Endothelial cell (in vitro differentiated cells): ENCODE measurements around the gene ZNF408. TPM values are rescaled to one million over a fixed set of nuclear protein-coding genes. Genes with fewer than 3 reads are reported as not detected.

Experiments used
- DNase-seq: peaks from one replicate; pipeline ENCODE4 v3.0.0; 2021; ENCODE audit warnings: low spot score
- H3K27ac Mint-ChIP-seq: one replicate; pipeline ENCODE4 v1.8.0; 2021; ENCODE audit warnings: mixed read lengths, inconsistent platforms; ENCODE audit not compliant: unreplicated experiment
- H3K27me3 Mint-ChIP-seq: one replicate; pipeline ENCODE4 v1.8.0; 2021; ENCODE audit warnings: mild to moderate bottlenecking, moderate library complexity, mixed read lengths, inconsistent platforms; ENCODE audit not compliant: unreplicated experiment
- H3K36me3 Mint-ChIP-seq: one replicate; pipeline ENCODE4 v1.8.0; 2021; ENCODE audit warnings: mild to moderate bottlenecking, low read depth, mixed read lengths, inconsistent platforms; ENCODE audit not compliant: unreplicated experiment
- H3K4me1 Mint-ChIP-seq: one replicate; pipeline ENCODE4 v1.8.0; 2021; ENCODE audit warnings: mild to moderate bottlenecking, mixed read lengths, inconsistent platforms; ENCODE audit not compliant: unreplicated experiment
- H3K4me3 Mint-ChIP-seq: one replicate; pipeline ENCODE4 v1.8.0; 2021; ENCODE audit warnings: mild to moderate bottlenecking, mixed read lengths, inconsistent platforms; ENCODE audit not compliant: unreplicated experiment
- H3K9me3 Mint-ChIP-seq: one replicate; pipeline ENCODE4 v1.8.0; 2021; ENCODE audit warnings: mixed read lengths, inconsistent platforms; ENCODE audit not compliant: unreplicated experiment
- CTCF ChIP-seq: fragments of 200-600 bp; sonication (generic); IDR thresholded peaks from one replicate; pipeline ENCODE4 v1.5.0; 2021; ENCODE audit warnings: antibody characterized with exemption; ENCODE audit not compliant: unreplicated experiment
- microRNA-seq: library from miRNA; unstranded; fragments of <30 nt; microRNA quantifications from one replicate; pipeline ENCODE4, GENCODE V29; 2020; ENCODE audit not compliant: unreplicated experiment
- total RNA-seq: library from RNA; stranded (reverse); fragmentation: NEBNext Ultra II Directional; extraction: Animal tissue kit (Norgen Biotek cat#: 25700); gene quantifications from one replicate; pipeline ENCODE4 v1.2.1, GENCODE V29; 2021; ENCODE audit not compliant: unreplicated experiment

Gene ZNF408
- total RNA-seq, 1 donor from 2014 or later = 23.2 TPM

DNA sequence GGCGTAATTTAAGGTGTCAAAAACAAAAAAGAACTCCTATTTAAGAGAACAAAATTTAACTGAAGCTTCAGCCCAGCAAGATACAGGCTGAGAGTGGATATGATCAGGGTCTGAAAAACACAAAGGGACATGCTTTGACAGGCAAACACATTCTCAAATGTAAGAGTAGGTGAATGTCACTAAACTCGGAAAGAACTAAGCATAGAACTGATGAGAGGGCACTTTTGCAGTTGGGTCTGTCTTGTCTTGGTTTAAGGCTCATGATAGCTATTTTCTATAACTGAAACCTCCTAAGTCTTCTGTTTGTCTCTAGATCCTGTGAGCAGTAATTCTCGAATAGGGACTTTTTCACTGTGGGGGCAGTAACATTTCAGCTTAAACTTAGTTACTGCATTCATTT is 45.2 kb downstream of the ZNF408 start:
- Mint-ChIP-seq H3K27ac (no peak overlapping the region), H3K27me3 (peaks cover 1% of the 10 kb centered on the region), H3K36me3 (peaks cover 66% of the 10 kb centered on the region), H3K4me3 (no peak overlapping the region), H3K9me3 (no peaks in the 10 kb centered on the region), H3K4me1 (no peaks in the 10 kb centered on the region)
- DNase-seq = no peak
- TF ChIP-seq CTCF = no peak

- Mint-ChIP-seq H3K36me3 (peaks cover 57% of the 10 kb centered on the region), H3K27me3 (peaks cover 1% of the 10 kb centered on the region), H3K4me1 (no peaks in the 10 kb centered on the region), H3K27ac (no peak overlapping the region), H3K4me3 (no peak overlapping the region), H3K9me3 (no peaks in the 10 kb centered on the region)
- TF ChIP-seq CTCF = no peak
- DNase-seq = no peak
Measured at GRCh38 chr11:46747150-46747549, 46.3 kb downstream of the ZNF408 start.

Small RNA genes lying within 50 kb of the gene (microRNA-seq; reads per million reads assigned to microRNA genes)
- 0.42 reads per million for gene MIR5582

Other genes with a start within 250 kb of the ZNF408 start
- 36.9 TPM for gene AMBRA1, start 107.0 kb upstream of the ZNF408 start, total RNA-seq
- 6.1 TPM for gene HARBI1, start 83.8 kb upstream of the ZNF408 start, total RNA-seq
- gene ATG13, start 83.5 kb upstream of the ZNF408 start, total RNA-seq = 85.6 TPM
- gene ARHGAP1, start 412 bp upstream of the ZNF408 start, total RNA-seq = 69.5 TPM
- gene F2, start 18.2 kb downstream of the ZNF408 start, total RNA-seq = 4.4 TPM
- gene CKAP5, start 145.2 kb downstream of the ZNF408 start, total RNA-seq = 84.4 TPM
- 21.8 TPM for gene LRP4, start 217.5 kb downstream of the ZNF408 start, total RNA-seq
- 30.0 TPM for gene CSTPP1, start 235.7 kb downstream of the ZNF408 start, total RNA-seq